Kidney epithelial cell (primary cell): ENCODE results near the gene POLR2F. TPM values are rescaled to one million over a fixed set of nuclear protein-coding genes. Genes with fewer than 3 reads are reported as not detected.

ENCODE experiments used
- DNase-seq: peaks from one replicate; pipeline ENCODE4 v3.0.0-alpha.2; 2010; ENCODE audit warnings: low read depth
- H3K27me3 ChIP-seq: 2 replicates; pipeline ENCODE4 v1.6.0; 2011; ENCODE audit warnings: low read length; ENCODE audit not compliant: control insufficient read depth, insufficient read depth
- H3K36me3 ChIP-seq: 2 replicates; pipeline ENCODE4 v1.5.1; 2011; ENCODE audit warnings: low read length; ENCODE audit not compliant: control insufficient read depth, insufficient read depth
- H3K4me3 ChIP-seq: 2 replicates; pipeline ENCODE4 v1.5.1; 2011; ENCODE audit warnings: low read depth, mild to moderate bottlenecking, control low read depth, low read length
- total RNA-seq: library from RNA; depleted of rRNA; stranded (reverse); fragments of >200 nt; gene quantifications from 2 replicates; pipeline ENCODE4 v1.2.3, GENCODE V29; 2015
- TF ChIP-seq, protein P1 (sequence below): IDR thresholded peaks from 2 replicates; pipeline ENCODE4 v1.5.1; 2011; ENCODE audit warnings: mild to moderate bottlenecking, moderate library complexity, low read length, control low read depth, inconsistent platforms; ENCODE audit not compliant: insufficient read depth, poor library complexity, severe bottlenecking

The POLR2F gene
- total RNA-seq, result 77.9 and 79.8 TPM in 2 replicates

GRCh38 chr22:37953437-37954179, at the start of gene POLR2F, which contains the start of gene C22orf23:
POLR2F (plus strand) TSS chr22:37953699; CDS start chr22:37953788, 89 bp downstream.
C22orf23 (minus strand) TSS chr22:37953601; CDS start chr22:37953149, 452 bp downstream.
- DNase-seq, result peak; percentile 82
- Histone ChIP-seq H3K36me3 (no peaks in the 10 kb centered on the region), H3K4me3 (peak within 1 kb of the TSS; percentile 86), H3K27me3 (no peaks in the 10 kb centered on the region)
- TF ChIP-seq, protein P1, sequence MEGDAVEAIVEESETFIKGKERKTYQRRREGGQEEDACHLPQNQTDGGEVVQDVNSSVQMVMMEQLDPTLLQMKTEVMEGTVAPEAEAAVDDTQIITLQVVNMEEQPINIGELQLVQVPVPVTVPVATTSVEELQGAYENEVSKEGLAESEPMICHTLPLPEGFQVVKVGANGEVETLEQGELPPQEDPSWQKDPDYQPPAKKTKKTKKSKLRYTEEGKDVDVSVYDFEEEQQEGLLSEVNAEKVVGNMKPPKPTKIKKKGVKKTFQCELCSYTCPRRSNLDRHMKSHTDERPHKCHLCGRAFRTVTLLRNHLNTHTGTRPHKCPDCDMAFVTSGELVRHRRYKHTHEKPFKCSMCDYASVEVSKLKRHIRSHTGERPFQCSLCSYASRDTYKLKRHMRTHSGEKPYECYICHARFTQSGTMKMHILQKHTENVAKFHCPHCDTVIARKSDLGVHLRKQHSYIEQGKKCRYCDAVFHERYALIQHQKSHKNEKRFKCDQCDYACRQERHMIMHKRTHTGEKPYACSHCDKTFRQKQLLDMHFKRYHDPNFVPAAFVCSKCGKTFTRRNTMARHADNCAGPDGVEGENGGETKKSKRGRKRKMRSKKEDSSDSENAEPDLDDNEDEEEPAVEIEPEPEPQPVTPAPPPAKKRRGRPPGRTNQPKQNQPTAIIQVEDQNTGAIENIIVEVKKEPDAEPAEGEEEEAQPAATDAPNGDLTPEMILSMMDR, result no peak

- DNase-seq, result peak; percentile 97
- TF ChIP-seq, protein P1, result no peak
- Histone ChIP-seq H3K27me3 (no peaks in the 10 kb centered on the region), H3K36me3 (no peaks in the 10 kb centered on the region), H3K4me3 (peak overlapping the region; percentile 76)
Observed at GRCh38 chr22:37904572-37905533, 48.6 kb upstream of the POLR2F start.

DNA sequence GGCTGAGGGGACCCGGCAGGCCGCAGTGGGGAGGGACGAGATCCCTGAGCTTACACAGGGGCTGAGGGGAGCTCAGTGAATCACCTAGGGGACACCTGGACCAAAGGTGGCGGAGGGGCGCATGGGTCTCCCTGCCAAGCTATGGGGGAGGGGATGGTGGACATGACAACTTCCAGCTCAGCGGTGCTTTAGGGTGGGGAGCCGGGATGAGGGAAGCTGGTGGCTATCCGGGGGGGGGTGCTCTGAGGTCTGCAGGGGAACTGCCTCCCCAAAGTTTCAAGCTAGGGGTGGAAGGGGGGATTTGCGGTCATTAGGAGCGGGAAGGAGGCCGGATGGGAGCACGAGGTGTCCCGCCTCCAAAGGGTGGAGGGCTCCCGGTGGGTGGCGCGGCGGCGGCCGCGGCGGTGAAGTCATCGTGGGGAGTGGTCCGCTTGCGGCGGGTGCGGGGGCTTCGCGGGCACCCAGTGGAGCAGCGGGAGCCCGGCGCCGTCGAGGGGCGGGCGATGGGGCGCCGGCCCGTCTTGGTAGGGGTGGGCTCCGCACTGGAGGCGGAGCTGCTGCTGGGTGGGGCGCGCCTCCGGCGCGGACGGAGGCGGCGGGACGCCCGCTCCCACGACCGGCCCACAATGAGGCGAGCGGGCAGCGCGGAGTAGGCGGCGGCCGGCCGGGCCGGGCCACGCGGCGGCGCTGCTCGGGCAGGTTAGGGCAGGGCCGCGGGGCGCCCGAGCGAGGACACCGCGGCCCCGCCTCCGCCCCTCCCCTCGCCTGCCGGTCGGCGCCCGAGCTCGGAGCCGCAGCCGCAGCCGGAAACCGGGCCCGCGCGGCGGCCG, 47.8 kb upstream of the POLR2F start, which contains the start of gene MICALL1:
TSS of gene MICALL1 (plus strand) at position 764 of the 830 bp plus-strand sequence. CDS start 126 bp downstream, outside the sequence.
- H3K36me3 ChIP-seq, result no peaks in the 10 kb centered on the region
- no peak for DNase-seq
- no peaks in the 10 kb centered on the region for H3K27me3 ChIP-seq
- peak within 1 kb of the TSS; percentile 76 for H3K4me3 ChIP-seq
- TF ChIP-seq, protein P1, result no peak

DNA sequence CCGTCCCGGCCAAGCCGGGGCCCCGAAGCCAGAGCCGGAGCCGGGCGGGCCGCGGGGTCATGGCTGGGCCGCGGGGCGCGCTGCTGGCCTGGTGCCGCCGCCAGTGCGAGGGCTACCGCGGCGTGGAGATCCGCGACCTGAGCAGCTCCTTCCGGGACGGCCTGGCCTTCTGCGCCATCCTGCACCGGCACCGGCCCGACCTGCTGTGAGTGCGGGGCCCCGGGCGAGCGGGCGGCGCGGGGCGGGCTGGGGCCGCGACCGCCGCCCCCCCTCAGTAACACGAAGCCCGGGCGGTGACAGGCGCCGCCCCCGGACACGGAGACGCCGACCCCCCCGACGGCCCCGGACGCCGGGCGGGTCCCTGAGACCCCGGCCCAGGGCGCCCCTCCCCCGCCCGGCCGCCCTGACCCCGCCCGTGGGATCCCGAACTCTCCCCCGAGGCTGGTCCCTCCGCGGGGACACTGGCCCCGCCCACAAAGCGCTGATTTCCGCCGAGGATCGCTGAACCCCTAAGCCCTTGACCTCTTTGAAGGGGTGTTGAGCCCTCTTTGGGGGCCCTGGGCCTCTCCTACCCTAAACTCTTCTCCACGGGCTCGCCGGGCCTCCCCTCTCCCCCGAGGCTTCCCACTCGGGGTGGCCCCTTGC, 47.0 kb upstream of the POLR2F start:
- H3K4me3 ChIP-seq, result peak overlapping the region; percentile 76
- H3K27me3 ChIP-seq, result no peaks in the 10 kb centered on the region
- H3K36me3 ChIP-seq, result no peaks in the 10 kb centered on the region
- DNase-seq, result no peak
- TF ChIP-seq, protein P1, result no peak
